Naive thymus-derived CD4-positive, alpha-beta T cell (primary cell): ENCODE measurements around the gene RRP36. TPM values are rescaled to one million over a fixed set of nuclear protein-coding genes. Genes with fewer than 3 reads are reported as not detected.

Experiments
- ATAC-seq: fragments of 150-1000 bp; cut with Tn5 transposase; 2 replicates; pipeline ENCODE4 v1.10.0; 2021; ENCODE audit warnings: mild to moderate bottlenecking, moderate library complexity
- CTCF ChIA-PET: fragments of 350-600 bp; sonication (Branson Sonifier 250); formaldehyde crosslinking; loops from one replicate; lab custom pipeline; 2021; ENCODE audit warnings: antibody characterized with exemption; lab: Charles Lee
- POLR2A ChIA-PET: fragments of 350-600 bp; sonication (Branson Sonifier 250); formaldehyde crosslinking; loops from one replicate; lab custom pipeline; 2021; ENCODE audit warnings: antibody characterized with exemption, inconsistent platforms; lab: Charles Lee
- DNase-seq, 9 donors: peaks; one replicate each; pipeline versions ENCODE4 v3.0.0 to v3.0.0-alpha.2; 2020 to 2022; ENCODE audit warnings: mixed read lengths in 1 of 9
- H3K27ac ChIP-seq: one replicate; pipeline ENCODE4 v1.7.0; 2013; ENCODE audit warnings: mild to moderate bottlenecking, low read depth, low read length, moderate library complexity
- H3K27me3 ChIP-seq, 2 donors: one replicate each; pipeline ENCODE4 v1.7.0; 2013; ENCODE audit warnings: low read length in 2 of 2, mild to moderate bottlenecking in 2 of 2, moderate library complexity in 2 of 2; ENCODE audit not compliant: control insufficient read depth in 2 of 2, insufficient read depth in 2 of 2
- H3K36me3 ChIP-seq, 3 experiments: 1 replicate in 2 of 3; 2 replicates in 1 of 3; pipeline ENCODE4 v1.7.0; 2013; ENCODE audit warnings: low read length in 3 of 3, mild to moderate bottlenecking in 3 of 3, moderate library complexity in 1 of 3; ENCODE audit not compliant: insufficient read depth in 3 of 3, control insufficient read depth in 2 of 3
- H3K4me1 ChIP-seq, 2 donors: one replicate each; pipeline ENCODE4 v1.7.0; 2013; ENCODE audit warnings: low read length in 2 of 2, mild to moderate bottlenecking in 2 of 2, moderate library complexity in 1 of 2; ENCODE audit not compliant: control insufficient read depth in 2 of 2, insufficient read depth in 2 of 2
- H3K4me3 ChIP-seq: 2 replicates; pipeline ENCODE4 v1.7.0; 2013; ENCODE audit warnings: mild to moderate bottlenecking, low read length
- H3K9me3 ChIP-seq, 3 experiments: 1 replicate in 2 of 3; 2 replicates in 1 of 3; pipeline ENCODE4 v1.7.0; 2013; ENCODE audit warnings: low read length in 3 of 3; ENCODE audit not compliant: control insufficient read depth in 2 of 3
- H3K27ac Mint-ChIP-seq, 9 donors: one replicate each; pipeline ENCODE4 v1.8.0; 2020 to 2022; ENCODE audit warnings: mixed read lengths in 9 of 9, mild to moderate bottlenecking in 8 of 9, moderate library complexity in 5 of 9, inconsistent platforms in 2 of 9
- H3K27me3 Mint-ChIP-seq, 5 donors: one replicate each; pipeline ENCODE4 v1.8.0; 2021 to 2022; ENCODE audit warnings: mixed read lengths in 5 of 5, mild to moderate bottlenecking in 1 of 5
- H3K36me3 Mint-ChIP-seq, 5 donors: one replicate each; pipeline ENCODE4 v1.8.0; 2020 to 2022; ENCODE audit warnings: mixed read lengths in 5 of 5, mild to moderate bottlenecking in 3 of 5, inconsistent platforms in 1 of 5
- H3K4me1 Mint-ChIP-seq, 7 donors: one replicate each; pipeline ENCODE4 v1.8.0; 2020 to 2022; ENCODE audit warnings: mixed read lengths in 7 of 7, mild to moderate bottlenecking in 3 of 7, inconsistent platforms in 1 of 7
- H3K4me3 Mint-ChIP-seq, 10 donors: one replicate each; pipeline ENCODE4 v1.8.0; 2020 to 2022; ENCODE audit warnings: mild to moderate bottlenecking in 10 of 10, mixed read lengths in 10 of 10, moderate library complexity in 6 of 10, inconsistent platforms in 2 of 10
- H3K9me3 Mint-ChIP-seq, 11 donors: one replicate each; pipeline ENCODE4 v1.8.0; 2020 to 2022; ENCODE audit warnings: mixed read lengths in 11 of 11, mild to moderate bottlenecking in 4 of 11, inconsistent platforms in 1 of 11, moderate library complexity in 1 of 11
- intact Hi-C, 2 donors: fragments of 100-400 bp; cut with micrococcal nuclease; formaldehyde crosslinking; loops; one replicate each; pipeline ENCODE4 v1.15.1; 2023
- polyA plus RNA-seq, 2 donors: library from polyadenylated mRNA; unstranded; fragments of 300-500 nt; fragmentation: Illumina TruSeq; gene quantifications; one replicate each; pipeline ENCODE4 v1.2.3, GENCODE V29; 2021
- total RNA-seq, 6 experiments: library from RNA in 5 of 6; stranded (reverse) in 5 of 6; gene quantifications; 1 replicate in 5 of 6; 2 replicates in 1 of 6; pipeline ENCODE4 v1.2.3 and lab custom pipeline; 2021 to 2026

The RRP36 gene
- total and polyA plus RNA-seq, 7 experiments from 2014 or later: 25.4 to 89.6 (median 49.1) TPM

DNA sequence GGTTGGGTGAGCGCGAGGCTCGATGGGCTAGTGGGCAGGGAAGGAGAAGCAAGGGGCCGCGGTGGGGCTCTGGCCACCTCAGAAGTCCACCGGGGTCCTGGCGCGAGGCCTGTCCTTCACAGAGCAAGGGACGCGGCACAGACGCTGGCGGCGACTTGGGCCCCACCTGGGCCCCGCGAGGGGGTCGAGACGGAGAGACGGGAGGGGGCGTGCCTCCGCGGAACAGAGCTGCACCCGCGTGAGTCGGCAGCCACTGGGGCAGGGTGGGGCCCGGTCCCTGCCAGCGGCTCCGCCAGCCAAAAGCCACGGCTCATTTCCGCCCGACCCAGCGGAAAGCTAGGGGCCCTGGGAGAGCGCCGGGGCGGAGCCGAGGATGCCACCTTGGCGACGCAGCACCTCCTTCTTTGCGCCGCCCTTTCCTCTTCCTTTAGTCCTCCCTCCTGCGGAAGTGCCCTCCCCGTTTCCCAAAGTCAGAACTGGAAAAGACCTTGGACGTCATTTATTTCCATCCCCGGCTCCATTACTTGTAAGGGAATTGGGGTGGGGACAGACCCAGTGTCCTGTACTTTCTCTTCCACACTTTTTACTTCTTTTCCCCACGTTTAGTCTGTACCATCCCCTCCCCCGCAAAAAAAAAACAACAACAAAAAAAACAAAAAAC is 32.3 kb downstream of the RRP36 start, which contains the start of gene CUL7:
Gene CUL7 (minus strand): TSS at position 307 of the 661 bp plus-strand sequence. CDS start 1,063 bp downstream, outside the sequence.
- Mint-ChIP-seq H3K9me3 (no peaks in the 10 kb centered on the region), H3K27ac (peak within 1 kb of the TSS; percentile 92 to 99 (median 97)), H3K4me1 (peaks cover 37 to 58% (median 50%) of the 10 kb centered on the region in 7 donors), H3K36me3 (peaks cover 0 to 28% (median 7%) of the 10 kb centered on the region in 5 donors), H3K27me3 (no peaks in the 10 kb centered on the region), H3K4me3 (peak within 1 kb of the TSS; percentile 86 to 99 (median 94))
- no peaks in the 10 kb centered on the region for H3K27me3 ChIP-seq
- no peaks in the 10 kb centered on the region for H3K9me3 ChIP-seq
- ChIA-PET CTCF (interaction anchor here (1.0 to 1.2 kb wide), 5 partner anchors 29 to 124 kb away, joined by 3 to 5 read pairs (median 4); partner anchors contain the start of genes KLHDC3 and RRP36), POLR2A (interaction anchor here (0.6 to 4.3 kb wide), 21 partner anchors 9 to 553 kb away, joined by 3 to 37 read pairs (median 4); partner anchors contain the start of genes CNPY3, KLHDC3, MEA1 and PEX6)
- H3K36me3 ChIP-seq: peaks cover 0 to 36% (median 4%) of the 10 kb centered on the region in 3 experiments
- H3K27ac ChIP-seq: peak within 1 kb of the TSS; percentile 89
- peaks cover 8 to 24% of the 10 kb centered on the region in 2 donors for H3K4me1 ChIP-seq
- H3K4me3 ChIP-seq: peak within 1 kb of the TSS; percentile 70
- intact Hi-C loops: loop anchor here (1.0 to 10.0 kb wide), 9 partner anchors 32 to 1319 kb away; partner anchors contain the start of genes CNPY3 (in 2 of the 2), KLHDC3 (in 2 of the 2), PEX6 (in 2 of the 2) and PPP2R5D (in 2 of the 2)
- ATAC-seq: peak; percentile 99
- peak; percentile 72 to 90 (median 88) for DNase-seq

DNA sequence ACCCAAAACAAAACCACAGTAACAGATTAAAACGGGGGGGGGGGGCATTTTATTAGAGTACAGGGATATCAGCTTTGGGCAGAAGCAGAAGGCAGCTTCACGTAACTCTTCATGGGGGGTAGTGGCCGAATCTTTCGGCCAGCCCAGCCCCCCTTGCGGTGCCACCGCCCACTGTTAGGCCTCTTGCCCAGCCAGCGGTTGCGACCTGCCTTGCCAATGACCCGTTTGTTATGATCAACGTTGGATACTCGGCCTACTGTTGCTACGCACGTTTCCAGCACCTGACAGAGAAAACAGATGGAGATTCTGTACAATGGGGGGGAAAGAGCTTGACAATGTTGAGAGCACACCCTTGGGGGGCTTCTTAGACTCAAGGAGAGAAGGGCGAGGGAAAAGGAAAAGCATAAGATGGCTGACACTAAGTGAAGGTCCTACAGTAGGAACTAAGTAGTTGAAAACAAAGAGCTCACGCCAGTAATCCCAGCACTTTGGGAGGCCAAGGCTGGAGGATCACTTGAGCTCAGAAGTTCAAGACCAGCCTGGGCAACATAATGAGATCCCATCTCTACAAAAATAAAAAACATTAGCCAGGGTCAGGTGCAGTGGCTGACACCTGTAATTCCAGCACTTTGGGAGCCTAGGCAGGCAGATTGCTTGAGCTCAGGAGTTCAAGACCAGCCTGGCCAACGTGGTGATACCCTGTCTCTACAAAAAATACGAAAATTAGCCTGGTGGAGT is 33.0 kb downstream of the RRP36 start:
- Mint-ChIP-seq H3K4me1 (peaks cover 38 to 64% (median 56%) of the 10 kb centered on the region in 7 donors), H3K4me3 (peak overlapping the region; percentile 86 to 99 (median 94))
- no peak for DNase-seq

DNA sequence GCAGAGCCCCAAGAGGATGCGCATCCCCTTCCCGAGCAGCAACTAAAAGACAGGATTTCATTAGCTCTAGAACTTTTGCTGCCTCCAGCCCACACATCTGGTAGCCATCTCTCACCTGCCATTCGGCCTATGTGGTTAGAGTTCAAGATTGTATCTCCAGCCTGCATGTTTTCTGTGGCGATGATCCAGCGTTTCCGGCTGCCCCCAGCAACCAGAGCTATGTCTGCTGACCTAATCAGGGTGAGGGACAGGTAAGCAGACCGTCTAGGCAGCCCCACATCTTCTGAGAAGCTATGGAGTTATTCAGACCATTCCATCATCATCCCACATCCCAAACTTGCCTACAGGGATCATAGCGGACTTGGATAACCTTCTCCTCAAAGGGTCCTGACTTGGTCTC is 34.5 kb downstream of the RRP36 start:
- ATAC-seq (no peak), DNase-seq (no peak)
- Mint-ChIP-seq H3K4me3 (peak overlapping the region in 4 of 10 donors; percentile 7 to 69 (median 48)), H3K36me3 (peaks cover 0 to 17% (median 13%) of the 10 kb centered on the region in 5 donors), H3K9me3 (no peaks in the 10 kb centered on the region), H3K27me3 (no peaks in the 10 kb centered on the region), H3K27ac (peak overlapping the region in 6 of 9 donors; percentile 7 to 79 (median 46)), H3K4me1 (peaks cover 40 to 74% (median 63%) of the 10 kb centered on the region in 7 donors)
- CTCF ChIA-PET: interaction anchor here (0.5 to 0.6 kb wide), 2 partner anchors 9 to 21 kb away, joined by 3 to 4 read pairs; no protein-coding TSS in a partner anchor
- peaks cover 0 to 23% (median 0%) of the 10 kb centered on the region in 3 experiments for H3K36me3 ChIP-seq
- H3K4me3 ChIP-seq: no peak overlapping the region
- intact Hi-C loops: loop anchor here (10.0 kb wide), 2 partner anchors 459 to 1321 kb away; partner anchors contain the start of genes LRRC73 (in 1 of the 2), POLR1C (in 1 of the 2), TFEB (in 1 of the 2) and YIPF3 (in 1 of the 2)
- H3K4me1 ChIP-seq: peaks cover 8 to 33% of the 10 kb centered on the region in 2 donors
- H3K27me3 ChIP-seq: no peaks in the 10 kb centered on the region
- POLR2A ChIA-PET: interaction anchor here (0.6 to 4.3 kb wide), 6 partner anchors 35 to 126 kb away, joined by 3 to 37 read pairs (median 18); partner anchors contain the start of genes CNPY3, KLHDC3, MEA1 and PPP2R5D
- no peaks in the 10 kb centered on the region for H3K9me3 ChIP-seq
- H3K27ac ChIP-seq: no peak overlapping the region

More for the DNA sequence above, 33.0 kb downstream of the RRP36 start:
- POLR2A ChIA-PET: interaction anchor here (0.6 to 4.3 kb wide), 19 partner anchors 9 to 462 kb away, joined by 3 to 37 read pairs (median 4); partner anchors contain the start of genes CNPY3, KLHDC3, MEA1 and PEX6
- no peaks in the 10 kb centered on the region for H3K9me3 ChIP-seq
- peaks cover 0 to 34% (median under 1%) of the 10 kb centered on the region in 3 experiments for H3K36me3 ChIP-seq
- no peaks in the 10 kb centered on the region for H3K27me3 ChIP-seq
- Mint-ChIP-seq H3K36me3 (peaks cover 0 to 24% (median 8%) of the 10 kb centered on the region in 5 donors), H3K9me3 (no peaks in the 10 kb centered on the region), H3K27ac (peak overlapping the region; percentile 92 to 99 (median 97)), H3K27me3 (no peaks in the 10 kb centered on the region)
- no peak for ATAC-seq
- CTCF ChIA-PET: interaction anchor here (1.0 to 1.2 kb wide), 5 partner anchors 29 to 124 kb away, joined by 3 to 5 read pairs (median 4); partner anchors contain the start of genes KLHDC3 and RRP36
- intact Hi-C loops: loop anchor here (5.0 to 10.0 kb wide), 3 partner anchors 460 to 1320 kb away; partner anchors contain the start of genes LRRC73 (in 1 of the 2), POLR1C (in 1 of the 2), TFEB (in 1 of the 2) and YIPF3 (in 1 of the 2)
- peak overlapping the region; percentile 89 for H3K27ac ChIP-seq
- H3K4me3 ChIP-seq: peak overlapping the region; percentile 70
- peaks cover 8 to 24% of the 10 kb centered on the region in 2 donors for H3K4me1 ChIP-seq

DNA sequence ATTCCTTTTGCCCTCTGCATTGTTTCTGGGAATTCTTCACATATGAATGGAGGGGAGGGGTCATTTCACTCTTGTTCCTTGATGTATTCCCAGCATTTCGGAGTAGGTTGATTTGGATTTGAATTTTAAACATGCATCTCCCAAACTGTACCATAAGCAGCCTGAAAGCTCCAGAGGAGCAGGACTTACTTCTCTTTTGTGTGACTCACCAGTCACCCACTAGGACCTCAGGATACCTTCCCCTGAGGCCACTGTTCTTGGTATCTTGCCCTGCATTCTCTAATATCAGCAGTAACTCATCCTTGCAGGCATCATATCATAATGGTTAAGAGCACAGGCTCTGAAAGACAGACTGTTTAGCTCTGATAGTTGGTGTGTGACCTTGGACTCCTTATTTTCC is 37.1 kb downstream of the RRP36 start:
- Mint-ChIP-seq H3K4me1 (peaks cover 33 to 57% (median 52%) of the 10 kb centered on the region in 7 donors), H3K36me3 (peaks cover 7 to 35% (median 11%) of the 10 kb centered on the region in 5 donors), H3K27ac (peak overlapping the region; percentile 95 to 100 (median 99)), H3K4me3 (peak overlapping the region; percentile 88 to 100 (median 96)), H3K9me3 (no peaks in the 10 kb centered on the region), H3K27me3 (no peaks in the 10 kb centered on the region)
- intact Hi-C loops: loop anchor here (2.0 to 10.0 kb wide), 5 partner anchors 36 to 1324 kb away; partner anchors contain the start of genes LRRC73 (in 1 of the 2), POLR1C (in 1 of the 2), TBCC (in 1 of the 2) and TFEB (in 1 of the 2)
- peak overlapping the region; percentile 80 for H3K4me3 ChIP-seq
- H3K27ac ChIP-seq: peak overlapping the region; percentile 88
- no peak for ATAC-seq
- H3K27me3 ChIP-seq: no peaks in the 10 kb centered on the region
- H3K9me3 ChIP-seq: no peaks in the 10 kb centered on the region
- CTCF ChIA-PET: no interaction called here
- POLR2A ChIA-PET: interaction anchor here (0.9 to 3.6 kb wide), 11 partner anchors 26 to 494 kb away, joined by 3 to 33 read pairs (median 7); partner anchors contain the start of genes CNPY3, KLHDC3, MEA1 and PEX6
- peaks cover 0 to 27% of the 10 kb centered on the region in 2 donors for H3K4me1 ChIP-seq
- DNase-seq: no peak
- H3K36me3 ChIP-seq: peaks cover 0 to 27% (median 0%) of the 10 kb centered on the region in 3 experiments

- Mint-ChIP-seq H3K4me1 (peaks cover 28 to 50% (median 45%) of the 10 kb centered on the region in 7 donors), H3K4me3 (peak within 1 kb of the TSS; percentile 88 to 100 (median 96)), H3K36me3 (peaks cover 9 to 38% (median 17%) of the 10 kb centered on the region in 5 donors), H3K27me3 (no peaks in the 10 kb centered on the region), H3K27ac (peak within 1 kb of the TSS; percentile 95 to 100 (median 99)), H3K9me3 (no peaks in the 10 kb centered on the region)
- H3K4me1 ChIP-seq: peaks cover 0 to 21% of the 10 kb centered on the region in 2 donors
- no peaks in the 10 kb centered on the region for H3K27me3 ChIP-seq
- CTCF ChIA-PET: interaction anchor here (0.5 to 0.6 kb wide), 2 partner anchors 155 to 471 kb away, joined by 4 to 6 read pairs; no protein-coding TSS in a partner anchor
- POLR2A ChIA-PET: interaction anchor here (0.8 to 3.6 kb wide), 19 partner anchors 8 to 495 kb away, joined by 3 to 33 read pairs (median 4); partner anchors contain the start of genes CNPY3, KLHDC3, MEA1 and PEX6
- H3K36me3 ChIP-seq: peaks cover 0 to 32% (median 0%) of the 10 kb centered on the region in 3 experiments
- peak; percentile 79 to 98 (median 95) for DNase-seq
- peak within 1 kb of the TSS; percentile 88 for H3K27ac ChIP-seq
- peak within 1 kb of the TSS; percentile 80 for H3K4me3 ChIP-seq
- intact Hi-C loops: loop anchor here (1.0 to 10.0 kb wide), 17 partner anchors 37 to 1325 kb away; partner anchors contain the start of genes CNPY3 (in 2 of the 2), KLHDC3 (in 2 of the 2), SRF (in 2 of the 2) and UBR2 (in 2 of the 2)
- peak; percentile 99 for ATAC-seq
- no peaks in the 10 kb centered on the region for H3K9me3 ChIP-seq
Observed at GRCh38 chr6:43059168-43060033, 38.0 kb downstream of the RRP36 start, which contains the start of the genes KLC4 and MRPL2. TSS of gene KLC4 (plus strand) at chr6:43059631. CDS start at chr6:43061336, 1,705 bp downstream. TSS of gene MRPL2 (minus strand) at chr6:43059434. CDS start at chr6:43059381, 53 bp downstream.
